MM.1S (cell line): Measurements from ENCODE around the gene ARL15.
A peak's percentile ranks its signal among the peaks of the same experiment; 100 is the strongest.

Experiments
- DNase-seq: peaks from one replicate; pipeline ENCODE4 v3.0.0-alpha.2; 2015
- H2AFZ ChIP-seq: fragments of 300-600 bp; sonication (generic); 2 replicates; pipeline ENCODE4 v1.6.0; 2016; ENCODE audit warnings: antibody characterized with exemption, low read length
- H3F3A ChIP-seq: fragments of 300-600 bp; sonication (generic); 2 replicates; pipeline ENCODE4 v1.6.1; 2016; ENCODE audit warnings: mild to moderate bottlenecking, antibody characterized with exemption, low read length, moderate library complexity, mixed read lengths; ENCODE audit not compliant: insufficient read depth
- H3K27ac ChIP-seq: fragments of 300-600 bp; sonication (generic); 2 replicates; pipeline ENCODE4 v1.5.1; 2016; ENCODE audit warnings: mild to moderate bottlenecking, low read length
- H3K27me3 ChIP-seq: fragments of 300-600 bp; sonication (generic); replicated peaks from 2 replicates; pipeline ENCODE4 v1.6.0; 2016; ENCODE audit warnings: low read length; ENCODE audit not compliant: insufficient read depth
- H3K36me3 ChIP-seq: fragments of 300-600 bp; sonication (generic); replicated peaks from 2 replicates; pipeline ENCODE4 v1.6.1; 2016; ENCODE audit warnings: mild to moderate bottlenecking, low read length, mixed read lengths; ENCODE audit not compliant: insufficient read depth
- H3K4me1 ChIP-seq: fragments of 300-600 bp; sonication (generic); 2 replicates; pipeline ENCODE4 v1.6.1; 2016; ENCODE audit warnings: low read length, mixed read lengths
- H3K4me2 ChIP-seq: fragments of 300-600 bp; sonication (generic); 2 replicates; pipeline ENCODE4 v1.6.0; 2016; ENCODE audit warnings: low read depth, low read length
- H3K4me3 ChIP-seq: fragments of 300-600 bp; sonication (generic); 2 replicates; pipeline ENCODE4 v1.5.1; 2016; ENCODE audit warnings: low read length, mixed read lengths
- H3K79me2 ChIP-seq: fragments of 300-600 bp; sonication (generic); 2 replicates; pipeline ENCODE4 v1.6.1; 2016; ENCODE audit warnings: mixed run types, low read length, mixed read lengths
- H3K9ac ChIP-seq: fragments of 300-600 bp; sonication (generic); 2 replicates; pipeline ENCODE4 v1.6.1; 2016; ENCODE audit warnings: low read length, mixed read lengths
- H3K9me2 ChIP-seq: fragments of 300-600 bp; sonication (generic); replicated peaks from 2 replicates; pipeline ENCODE4 v1.6.1; 2016; ENCODE audit warnings: mild to moderate bottlenecking, low read length, mixed read lengths; ENCODE audit not compliant: insufficient read depth
- H3K9me3 ChIP-seq: fragments of 300-600 bp; sonication (generic); replicated peaks from 2 replicates; pipeline ENCODE4 v1.6.1; 2016; ENCODE audit warnings: mild to moderate bottlenecking, low read length, mixed read lengths; ENCODE audit not compliant: insufficient read depth
- H4K20me1 ChIP-seq: fragments of 300-600 bp; sonication (generic); 2 replicates; pipeline ENCODE4 v1.6.1; 2016; ENCODE audit warnings: mild to moderate bottlenecking, low read length, moderate library complexity, mixed read lengths; ENCODE audit not compliant: insufficient read depth
- CTCF ChIP-seq: fragments of 300-600 bp; sonication (generic); IDR thresholded peaks from 2 replicates; pipeline ENCODE4 v1.5.1; 2016; ENCODE audit warnings: antibody characterized with exemption, low read length, mixed read lengths
- EZH2 ChIP-seq: fragments of 300-600 bp; sonication (generic); optimal IDR thresholded peaks from 2 replicates; pipeline ENCODE3; 2017; ENCODE audit warnings: low read depth, mild to moderate bottlenecking, antibody characterized with exemption, low read length, mixed read lengths
- EZH2phosphoT487 ChIP-seq: fragments of 300-600 bp; sonication (generic); IDR thresholded peaks from 2 replicates; pipeline ENCODE4 v1.6.1; 2018; ENCODE audit warnings: antibody characterized with exemption, low read length

Gene ARL15

GRCh38 chr5:54221135-54221534, 89.2 kb downstream of the ARL15 start:
- H3K4me3 ChIP-seq = no peak overlapping the region
- H3K9ac ChIP-seq = no peak overlapping the region
- no peak overlapping the region for H3K27ac ChIP-seq
- no peak overlapping the region for H3K4me2 ChIP-seq
- H2AFZ ChIP-seq = no peak overlapping the region
- no peaks in the 10 kb centered on the region for H3K79me2 ChIP-seq
- H3K27me3 ChIP-seq = no peaks in the 10 kb centered on the region
- TF ChIP-seq EZH2phosphoT487 (no peak), CTCF (no peak), EZH2 (no peak)
- H3K4me1 ChIP-seq = no peaks in the 10 kb centered on the region
- H3K9me2 ChIP-seq = no peaks in the 10 kb centered on the region
- H3K9me3 ChIP-seq = no peaks in the 10 kb centered on the region
- H3F3A ChIP-seq = no peaks in the 10 kb centered on the region
- DNase-seq = no peak
- H3K36me3 ChIP-seq = no peaks in the 10 kb centered on the region
- H4K20me1 ChIP-seq = no peaks in the 10 kb centered on the region

DNA sequence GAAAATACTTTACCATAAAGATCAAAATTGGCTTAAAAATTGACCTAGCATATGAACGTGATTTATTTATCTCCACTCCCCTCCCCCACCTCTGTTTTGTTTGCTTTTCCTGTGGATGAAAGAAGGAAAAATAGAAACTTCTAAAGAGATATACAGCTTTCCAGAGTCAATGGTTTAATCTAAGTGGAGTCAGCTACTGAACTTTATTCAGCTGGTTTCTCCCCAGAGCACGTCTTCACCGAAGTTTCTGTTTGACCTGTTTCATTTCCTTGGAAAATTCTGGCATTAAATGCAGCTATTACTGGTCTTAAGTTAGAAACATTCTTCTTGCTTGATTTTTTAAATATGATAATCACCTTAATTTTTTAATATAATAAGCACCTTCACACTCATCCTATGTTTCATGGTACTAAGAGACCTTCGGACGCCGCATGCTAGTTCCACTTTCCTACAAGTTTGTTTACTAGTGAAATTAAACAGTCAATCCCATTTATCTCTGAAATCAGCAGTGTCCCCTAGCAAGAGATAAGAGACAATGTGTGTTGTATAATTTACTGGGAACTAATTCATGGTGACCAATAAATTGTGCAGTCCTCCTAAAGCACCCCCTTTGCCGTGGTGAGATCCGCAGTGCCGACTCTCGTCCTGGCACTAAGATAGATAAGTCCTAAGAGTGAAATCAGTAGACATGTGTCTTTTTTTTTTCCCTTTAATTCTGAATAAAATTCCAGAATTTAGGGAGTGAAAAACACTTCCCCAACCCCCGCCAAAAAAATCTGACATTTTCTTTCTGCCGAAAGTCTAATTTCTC, 89.9 kb downstream of the ARL15 start:
- H3F3A ChIP-seq = no peaks in the 10 kb centered on the region
- H3K27me3 ChIP-seq = no peaks in the 10 kb centered on the region
- H3K4me1 ChIP-seq = no peaks in the 10 kb centered on the region
- H3K4me3 ChIP-seq = no peak overlapping the region
- H3K9ac ChIP-seq = no peak overlapping the region
- no peaks in the 10 kb centered on the region for H4K20me1 ChIP-seq
- no peaks in the 10 kb centered on the region for H3K9me2 ChIP-seq
- H3K4me2 ChIP-seq = no peak overlapping the region
- no peaks in the 10 kb centered on the region for H3K9me3 ChIP-seq
- H3K36me3 ChIP-seq = no peaks in the 10 kb centered on the region
- TF ChIP-seq EZH2phosphoT487 = no peak
- TF ChIP-seq EZH2 = no peak
- TF ChIP-seq CTCF = no peak
- DNase-seq = no peak
- H3K79me2 ChIP-seq = no peaks in the 10 kb centered on the region
- no peak overlapping the region for H3K27ac ChIP-seq
- no peak overlapping the region for H2AFZ ChIP-seq

- H4K20me1 ChIP-seq = no peaks in the 10 kb centered on the region
These were observed 92.4 kb downstream of the ARL15 start for GRCh38 chr5:54217826-54218503.

More at GRCh38 chr5:54217826-54218503, 92.4 kb downstream of the ARL15 start:
- DNase-seq = peak; percentile 49
- Histone ChIP-seq H3K36me3 (no peaks in the 10 kb centered on the region), H3K9ac (no peak overlapping the region), H3K4me1 (no peaks in the 10 kb centered on the region), H3K9me3 (no peaks in the 10 kb centered on the region), H2AFZ (no peak overlapping the region), H3K79me2 (no peaks in the 10 kb centered on the region), H3K27me3 (no peaks in the 10 kb centered on the region), H3K4me2 (no peak overlapping the region), H3F3A (no peaks in the 10 kb centered on the region), H3K27ac (no peak overlapping the region), H3K4me3 (no peak overlapping the region), H3K9me2 (no peaks in the 10 kb centered on the region)
- TF ChIP-seq EZH2phosphoT487 (no peak), CTCF (peak; percentile 73)
